Measurements from ENCODE around the gene KIF26A. TPM values are rescaled to one million over a fixed set of nuclear protein-coding genes. Genes with fewer than 3 reads are reported as not detected.

The KIF26A gene
- polyA plus RNA-seq, 4 donors: 0.27 to 8.6 (median 4.8) TPM; not detected in 1

GRCh38 chr14:104188727-104189400 lies 50.5 kb downstream of the KIF26A start:
- peaks cover 0 to 4% (median 0%) of the 10 kb centered on the region in 3 donors for H3K4me1 ChIP-seq (ENCODE audit: control insufficient read depth in 3 of 3, insufficient read depth in 2 of 3, low read depth in 1 of 3, low read length in 2 of 3)
- H3K27ac ChIP-seq (ENCODE audit: low read depth in 1 of 3, low read length in 2 of 3): no peak overlapping the region
- no peaks in the 10 kb centered on the region for H3K9me3 ChIP-seq (ENCODE audit: control insufficient read depth in 2 of 2, insufficient read depth in 1 of 2, low read depth in 1 of 2, low read length in 1 of 2)
- no peak overlapping the region for H3K4me3 ChIP-seq (ENCODE audit: low read depth in 1 of 3, low read length in 3 of 3)
- no peak for DNase-seq
- no peaks in the 10 kb centered on the region for H3K27me3 ChIP-seq (ENCODE audit: control insufficient read depth in 3 of 3, insufficient read depth in 3 of 3, low read length in 3 of 3)
- H3K36me3 ChIP-seq (ENCODE audit: control insufficient read depth in 3 of 3, insufficient read depth in 2 of 3, low read depth in 1 of 3, low read length in 3 of 3): no peaks in the 10 kb centered on the region
- FAIRE-seq: no peak
- WGBS, 3 donors: 65 to 78% (median 70%) methylated on average over 12 to 15 of the region's 15 CpGs

DNA sequence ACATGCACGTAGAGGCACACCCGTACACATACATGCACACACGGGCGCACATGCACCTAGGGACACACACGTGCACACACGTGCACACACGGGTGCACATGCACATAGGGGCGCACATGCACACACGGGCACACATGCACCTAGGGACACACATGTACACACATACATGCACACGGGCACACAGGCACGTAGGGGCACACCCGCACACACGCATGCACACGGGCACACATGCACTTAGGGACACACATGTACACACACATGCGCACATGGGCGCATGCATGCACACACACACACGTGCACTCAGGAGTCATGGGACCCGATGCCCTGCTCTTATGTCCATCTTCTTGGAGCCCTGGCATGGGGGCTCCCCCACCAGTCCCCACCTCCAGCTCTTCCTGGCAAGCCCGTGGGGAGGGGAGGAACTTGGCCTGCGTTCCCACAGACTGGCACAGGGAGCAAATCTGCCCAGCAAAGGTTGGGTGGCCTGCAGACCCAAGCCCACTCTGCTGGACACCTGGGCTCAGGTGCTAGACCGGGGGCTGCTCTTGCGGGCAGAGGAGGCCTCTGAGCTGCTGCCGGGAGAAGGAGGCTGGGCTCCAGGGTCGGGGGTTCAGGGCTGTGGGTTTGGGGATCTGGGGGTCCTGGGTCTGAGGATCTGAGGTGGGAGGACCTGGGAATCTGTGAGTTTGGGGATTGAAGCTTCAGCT lies 51.4 kb downstream of the KIF26A start:
- H3K36me3 ChIP-seq (ENCODE audit: control insufficient read depth in 3 of 3, insufficient read depth in 2 of 3, low read depth in 1 of 3, low read length in 3 of 3): no peaks in the 10 kb centered on the region
- H3K9me3 ChIP-seq (ENCODE audit: control insufficient read depth in 2 of 2, insufficient read depth in 1 of 2, low read depth in 1 of 2, low read length in 1 of 2): no peaks in the 10 kb centered on the region
- H3K27ac ChIP-seq (ENCODE audit: low read depth in 1 of 3, low read length in 2 of 3): no peak overlapping the region
- no peak overlapping the region for H3K4me3 ChIP-seq (ENCODE audit: low read depth in 1 of 3, low read length in 3 of 3)
- peaks cover 0 to 3% (median 0%) of the 10 kb centered on the region in 3 donors for H3K4me1 ChIP-seq (ENCODE audit: control insufficient read depth in 3 of 3, insufficient read depth in 2 of 3, low read depth in 1 of 3, low read length in 2 of 3)
- no peak for FAIRE-seq
- no peaks in the 10 kb centered on the region for H3K27me3 ChIP-seq (ENCODE audit: control insufficient read depth in 3 of 3, insufficient read depth in 3 of 3, low read length in 3 of 3)
- DNase-seq: no peak
- WGBS, 3 donors: 91 to 92% (median 92%) methylated on average over 24 of the region's 24 CpGs

- Histone ChIP-seq H3K4me3 (ENCODE audit: low read depth in 1 of 3, low read length in 3 of 3) (no peak overlapping the region), H3K4me1 (ENCODE audit: control insufficient read depth in 3 of 3, insufficient read depth in 2 of 3, low read depth in 1 of 3, low read length in 2 of 3) (no peaks in the 10 kb centered on the region), H3K27ac (ENCODE audit: low read depth in 1 of 3, low read length in 2 of 3) (no peak overlapping the region), H3K36me3 (ENCODE audit: control insufficient read depth in 3 of 3, insufficient read depth in 2 of 3, low read depth in 1 of 3, low read length in 3 of 3) (no peaks in the 10 kb centered on the region), H3K27me3 (ENCODE audit: control insufficient read depth in 3 of 3, insufficient read depth in 3 of 3, low read length in 3 of 3) (no peaks in the 10 kb centered on the region), H3K9me3 (ENCODE audit: control insufficient read depth in 2 of 2, insufficient read depth in 1 of 2, low read depth in 1 of 2, low read length in 1 of 2) (no peaks in the 10 kb centered on the region)
- FAIRE-seq (no peak), DNase-seq (no peak)
- 69 to 82% (median 80%) methylated on average over 12 of the region's 12 CpGs for WGBS, 3 donors
These were observed 52.1 kb downstream of the KIF26A start for GRCh38 chr14:104190396-104191000.

DNA sequence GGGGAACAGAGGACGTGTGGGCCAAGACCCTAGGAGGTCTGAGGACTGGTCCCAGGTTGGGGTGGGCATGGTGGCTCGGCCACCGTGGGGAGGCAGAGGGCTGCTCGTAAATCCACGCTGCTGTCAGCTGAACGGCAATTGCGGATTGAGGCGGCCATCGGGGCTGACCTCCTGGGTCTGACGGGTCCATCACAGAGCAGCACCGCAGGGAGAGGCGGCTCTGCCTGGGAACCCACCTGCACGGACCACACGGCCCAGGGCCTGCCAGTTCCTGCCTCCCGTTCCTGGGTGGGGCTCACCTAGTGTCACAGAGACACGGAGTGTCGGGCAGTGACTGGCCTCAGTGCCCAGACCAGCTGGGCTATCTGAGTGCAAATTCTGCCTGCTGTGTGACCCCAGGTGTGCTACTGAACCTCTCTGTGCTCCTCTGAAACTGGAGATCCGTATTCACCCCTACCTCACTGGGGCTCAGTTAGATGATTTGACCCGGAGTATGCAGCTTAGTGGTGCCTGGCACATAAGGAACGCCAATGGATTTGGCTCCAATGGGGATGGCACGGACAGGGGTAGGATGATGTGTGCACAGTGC lies 53.1 kb downstream of the KIF26A start:
- Histone ChIP-seq H3K4me3 (ENCODE audit: low read depth in 1 of 3, low read length in 3 of 3) (no peak overlapping the region), H3K27me3 (ENCODE audit: control insufficient read depth in 3 of 3, insufficient read depth in 3 of 3, low read length in 3 of 3) (no peaks in the 10 kb centered on the region), H3K27ac (ENCODE audit: low read depth in 1 of 3, low read length in 2 of 3) (no peak overlapping the region), H3K36me3 (ENCODE audit: control insufficient read depth in 3 of 3, insufficient read depth in 2 of 3, low read depth in 1 of 3, low read length in 3 of 3) (no peaks in the 10 kb centered on the region), H3K4me1 (ENCODE audit: control insufficient read depth in 3 of 3, insufficient read depth in 2 of 3, low read depth in 1 of 3, low read length in 2 of 3) (no peaks in the 10 kb centered on the region), H3K9me3 (ENCODE audit: control insufficient read depth in 2 of 2, insufficient read depth in 1 of 2, low read depth in 1 of 2, low read length in 1 of 2) (no peaks in the 10 kb centered on the region)
- WGBS, 3 donors: 77 to 81% (median 78%) methylated on average over 21 of the region's 21 CpGs
- DNase-seq (no peak), FAIRE-seq (no peak)

- 70 to 82% (median 75%) methylated on average over 18 to 20 of the region's 20 CpGs for WGBS, 3 donors
- Histone ChIP-seq H3K27me3 (ENCODE audit: control insufficient read depth in 3 of 3, insufficient read depth in 3 of 3, low read length in 3 of 3) (no peaks in the 10 kb centered on the region), H3K36me3 (ENCODE audit: control insufficient read depth in 3 of 3, insufficient read depth in 2 of 3, low read depth in 1 of 3, low read length in 3 of 3) (no peaks in the 10 kb centered on the region), H3K4me3 (ENCODE audit: low read depth in 1 of 3, low read length in 3 of 3) (no peak overlapping the region), H3K9me3 (ENCODE audit: control insufficient read depth in 2 of 2, insufficient read depth in 1 of 2, low read depth in 1 of 2, low read length in 1 of 2) (no peaks in the 10 kb centered on the region), H3K4me1 (ENCODE audit: control insufficient read depth in 3 of 3, insufficient read depth in 2 of 3, low read depth in 1 of 3, low read length in 2 of 3) (no peaks in the 10 kb centered on the region), H3K27ac (ENCODE audit: low read depth in 1 of 3, low read length in 2 of 3) (no peak overlapping the region)
- no peak for DNase-seq
- FAIRE-seq: no peak
These were observed 53.9 kb downstream of the KIF26A start for GRCh38 chr14:104192146-104192882.

- no peak overlapping the region for H3K4me3 ChIP-seq (ENCODE audit: low read depth in 1 of 3, low read length in 3 of 3)
- FAIRE-seq (no peak), DNase-seq (no peak)
- no peak overlapping the region for H3K27ac ChIP-seq (ENCODE audit: low read depth in 1 of 3, low read length in 2 of 3)
- WGBS, 3 donors: 94 to 97% (median 96%) methylated on average over 9 to 10 of the region's 10 CpGs
- no peaks in the 10 kb centered on the region for H3K36me3 ChIP-seq (ENCODE audit: control insufficient read depth in 3 of 3, insufficient read depth in 2 of 3, low read depth in 1 of 3, low read length in 3 of 3)
- H3K4me1 ChIP-seq (ENCODE audit: control insufficient read depth in 3 of 3, insufficient read depth in 2 of 3, low read depth in 1 of 3, low read length in 2 of 3): no peaks in the 10 kb centered on the region
- no peaks in the 10 kb centered on the region for H3K27me3 ChIP-seq (ENCODE audit: control insufficient read depth in 3 of 3, insufficient read depth in 3 of 3, low read length in 3 of 3)
- H3K9me3 ChIP-seq (ENCODE audit: control insufficient read depth in 2 of 2, insufficient read depth in 1 of 2, low read depth in 1 of 2, low read length in 1 of 2): no peaks in the 10 kb centered on the region
These were observed 54.5 kb downstream of the KIF26A start for GRCh38 chr14:104192883-104193245.

GRCh38 chr14:104194016-104194415 lies 55.6 kb downstream of the KIF26A start:
- no peaks in the 10 kb centered on the region for H3K27me3 ChIP-seq (ENCODE audit: control insufficient read depth in 3 of 3, insufficient read depth in 3 of 3, low read length in 3 of 3)
- H3K4me3 ChIP-seq (ENCODE audit: low read depth in 1 of 3, low read length in 3 of 3): no peak overlapping the region
- no peaks in the 10 kb centered on the region for H3K36me3 ChIP-seq (ENCODE audit: control insufficient read depth in 3 of 3, insufficient read depth in 2 of 3, low read depth in 1 of 3, low read length in 3 of 3)
- H3K4me1 ChIP-seq (ENCODE audit: control insufficient read depth in 3 of 3, insufficient read depth in 2 of 3, low read depth in 1 of 3, low read length in 2 of 3): no peaks in the 10 kb centered on the region
- FAIRE-seq: no peak
- no peak for DNase-seq
- 81 to 94% (median 88%) methylated on average over 14 of the region's 14 CpGs for WGBS, 3 donors
- H3K9me3 ChIP-seq (ENCODE audit: control insufficient read depth in 2 of 2, insufficient read depth in 1 of 2, low read depth in 1 of 2, low read length in 1 of 2): no peaks in the 10 kb centered on the region
- no peak overlapping the region for H3K27ac ChIP-seq (ENCODE audit: low read depth in 1 of 3, low read length in 2 of 3)

DNA sequence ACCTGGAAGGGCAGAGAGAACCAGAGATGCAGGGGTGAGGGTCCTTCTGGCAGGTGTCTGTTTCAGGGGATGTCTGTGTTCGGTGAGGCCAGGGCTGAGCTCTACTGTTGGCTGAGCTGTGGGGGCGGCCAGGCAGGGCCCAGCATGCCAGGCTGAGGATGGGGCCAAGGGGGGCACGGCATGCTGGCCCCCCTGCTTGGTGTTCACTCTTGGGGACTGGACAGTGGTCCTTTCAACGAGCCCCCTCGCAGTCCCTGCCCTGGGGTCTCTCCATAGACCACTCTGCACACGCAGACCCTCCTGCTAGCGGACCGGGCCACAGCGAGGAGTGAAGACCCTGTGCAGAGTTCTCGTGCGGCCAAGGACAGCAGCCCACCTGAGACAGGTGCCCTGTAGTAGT lies 56.3 kb downstream of the KIF26A start:
- H3K4me3 ChIP-seq (ENCODE audit: low read depth in 1 of 3, low read length in 3 of 3): no peak overlapping the region
- H3K27me3 ChIP-seq (ENCODE audit: control insufficient read depth in 3 of 3, insufficient read depth in 3 of 3, low read length in 3 of 3): no peaks in the 10 kb centered on the region
- WGBS, 3 donors: 90 to 91% (median 91%) methylated on average over 11 of the region's 11 CpGs
- H3K4me1 ChIP-seq (ENCODE audit: control insufficient read depth in 3 of 3, insufficient read depth in 2 of 3, low read depth in 1 of 3, low read length in 2 of 3): no peaks in the 10 kb centered on the region
- H3K9me3 ChIP-seq (ENCODE audit: control insufficient read depth in 2 of 2, insufficient read depth in 1 of 2, low read depth in 1 of 2, low read length in 1 of 2): no peaks in the 10 kb centered on the region
- DNase-seq: no peak
- FAIRE-seq: no peak
- no peaks in the 10 kb centered on the region for H3K36me3 ChIP-seq (ENCODE audit: control insufficient read depth in 3 of 3, insufficient read depth in 2 of 3, low read depth in 1 of 3, low read length in 3 of 3)
- no peak overlapping the region for H3K27ac ChIP-seq (ENCODE audit: low read depth in 1 of 3, low read length in 2 of 3)
